Measurements from ENCODE around the gene LRRC3.

GRCh38 chr21:44509539-44509938, 54.2 kb downstream of the LRRC3 start:
- TF ChIP-seq, protein P1, sequence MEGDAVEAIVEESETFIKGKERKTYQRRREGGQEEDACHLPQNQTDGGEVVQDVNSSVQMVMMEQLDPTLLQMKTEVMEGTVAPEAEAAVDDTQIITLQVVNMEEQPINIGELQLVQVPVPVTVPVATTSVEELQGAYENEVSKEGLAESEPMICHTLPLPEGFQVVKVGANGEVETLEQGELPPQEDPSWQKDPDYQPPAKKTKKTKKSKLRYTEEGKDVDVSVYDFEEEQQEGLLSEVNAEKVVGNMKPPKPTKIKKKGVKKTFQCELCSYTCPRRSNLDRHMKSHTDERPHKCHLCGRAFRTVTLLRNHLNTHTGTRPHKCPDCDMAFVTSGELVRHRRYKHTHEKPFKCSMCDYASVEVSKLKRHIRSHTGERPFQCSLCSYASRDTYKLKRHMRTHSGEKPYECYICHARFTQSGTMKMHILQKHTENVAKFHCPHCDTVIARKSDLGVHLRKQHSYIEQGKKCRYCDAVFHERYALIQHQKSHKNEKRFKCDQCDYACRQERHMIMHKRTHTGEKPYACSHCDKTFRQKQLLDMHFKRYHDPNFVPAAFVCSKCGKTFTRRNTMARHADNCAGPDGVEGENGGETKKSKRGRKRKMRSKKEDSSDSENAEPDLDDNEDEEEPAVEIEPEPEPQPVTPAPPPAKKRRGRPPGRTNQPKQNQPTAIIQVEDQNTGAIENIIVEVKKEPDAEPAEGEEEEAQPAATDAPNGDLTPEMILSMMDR (optimal IDR thresholded peaks at IDR 0.05 in 1 of 3, IDR thresholded peaks at IDR 0.05 in 1 of 3, conservative IDR thresholded peaks at IDR 0.05 in 1 of 3; ENCODE audit: extremely low read depth in 1 of 3, insufficient read depth in 2 of 3, low read length in 3 of 3): peak; percentile 53 to 82 (median 80)
- no peak for TF ChIP-seq EZH2 (IDR thresholded peaks at IDR 0.05; ENCODE audit: low read length)
